ENCODE results near the gene MBTPS1. TPM values are rescaled to one million over a fixed set of nuclear protein-coding genes. Genes with fewer than 3 reads are reported as not detected.

The MBTPS1 gene
- total and polyA plus RNA-seq, 2 donors from 2014 or later, result 45.5 to 91.7 TPM

DNA sequence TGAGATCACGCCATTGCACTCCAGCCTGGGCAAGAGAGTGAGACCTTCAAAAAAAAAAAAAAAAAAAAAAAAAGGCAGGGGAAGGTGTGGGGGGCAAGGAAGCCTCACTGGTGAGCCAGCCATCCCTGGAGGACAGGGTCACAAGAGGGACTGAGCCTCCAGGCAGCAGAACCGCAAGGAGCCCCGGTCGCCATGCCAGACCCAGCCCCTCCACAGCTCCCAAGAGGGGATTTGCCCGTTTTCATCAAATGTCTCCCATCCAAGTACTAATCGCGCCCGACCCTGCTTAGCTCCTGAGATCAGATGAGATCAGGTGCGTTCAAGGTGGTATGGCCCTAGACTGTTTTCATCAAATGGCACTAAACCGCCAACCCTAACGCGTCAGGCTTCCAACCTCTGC is 77.0 kb downstream of the MBTPS1 start:
- FAIRE-seq (no peak), DNase-seq (peak in 1 of 5 donors; percentile 58)
- peaks cover 0 to 8% (median 0%) of the 10 kb centered on the region in 3 donors for H3K9me3 ChIP-seq (ENCODE audit: control insufficient read depth in 2 of 3, insufficient read depth in 1 of 3, low read length in 3 of 3)
- intact Hi-C loops (cut with DNase I), result no loop called here
- no peak overlapping the region for H3K4me3 ChIP-seq (ENCODE audit: low read length in 3 of 3)
- H3K9ac ChIP-seq (ENCODE audit: low read length in 3 of 3), result no peak overlapping the region
- H3K4me1 ChIP-seq (ENCODE audit: control insufficient read depth in 2 of 3, insufficient read depth in 2 of 3, low read depth in 1 of 3, low read length in 3 of 3), result no peaks in the 10 kb centered on the region
- H3K27me3 ChIP-seq (ENCODE audit: control insufficient read depth, insufficient read depth, low read length), result no peaks in the 10 kb centered on the region
- H3K36me3 ChIP-seq (ENCODE audit: control insufficient read depth in 2 of 3, insufficient read depth in 3 of 3, low read length in 3 of 3), result no peaks in the 10 kb centered on the region
- no peak for TF ChIP-seq CTCF (IDR thresholded peaks at IDR 0.05; ENCODE audit: borderline replicate concordance, extremely low read depth, insufficient read depth)
- H3K27ac ChIP-seq (ENCODE audit: low read depth in 2 of 2, low read length in 2 of 2), result no peak overlapping the region

- TF ChIP-seq CTCF (IDR thresholded peaks at IDR 0.05; ENCODE audit: borderline replicate concordance, extremely low read depth, insufficient read depth), result no peak
- DNase-seq (no peak), FAIRE-seq (no peak)
- H3K4me1 ChIP-seq (ENCODE audit: control insufficient read depth in 2 of 3, insufficient read depth in 2 of 3, low read depth in 1 of 3, low read length in 3 of 3), result no peaks in the 10 kb centered on the region
- H3K27me3 ChIP-seq (ENCODE audit: control insufficient read depth, insufficient read depth, low read length), result no peaks in the 10 kb centered on the region
- intact Hi-C loops (cut with DNase I), result no loop called here
- no peaks in the 10 kb centered on the region for H3K36me3 ChIP-seq (ENCODE audit: control insufficient read depth in 2 of 3, insufficient read depth in 3 of 3, low read length in 3 of 3)
- H3K9me3 ChIP-seq (ENCODE audit: control insufficient read depth in 2 of 3, insufficient read depth in 1 of 3, low read length in 3 of 3), result peaks cover 0 to 8% (median 0%) of the 10 kb centered on the region in 3 donors
- H3K4me3 ChIP-seq (ENCODE audit: low read length in 3 of 3), result no peak overlapping the region
- no peak overlapping the region for H3K9ac ChIP-seq (ENCODE audit: low read length in 3 of 3)
- H3K27ac ChIP-seq (ENCODE audit: low read depth in 2 of 2, low read length in 2 of 2), result no peak overlapping the region
Observed at GRCh38 chr16:84038469-84038868, 78.3 kb downstream of the MBTPS1 start.

GRCh38 chr16:84036982-84037425 is 79.7 kb downstream of the MBTPS1 start:
- no peak overlapping the region for H3K27ac ChIP-seq (ENCODE audit: low read depth in 2 of 2, low read length in 2 of 2)
- H3K9me3 ChIP-seq (ENCODE audit: control insufficient read depth in 2 of 3, insufficient read depth in 1 of 3, low read length in 3 of 3), result peaks cover 0 to 8% (median 0%) of the 10 kb centered on the region in 3 donors
- H3K4me3 ChIP-seq (ENCODE audit: low read length in 3 of 3), result no peak overlapping the region
- H3K27me3 ChIP-seq (ENCODE audit: control insufficient read depth, insufficient read depth, low read length), result no peaks in the 10 kb centered on the region
- no peaks in the 10 kb centered on the region for H3K4me1 ChIP-seq (ENCODE audit: control insufficient read depth in 2 of 3, insufficient read depth in 2 of 3, low read depth in 1 of 3, low read length in 3 of 3)
- no peak overlapping the region for H3K9ac ChIP-seq (ENCODE audit: low read length in 3 of 3)
- no peaks in the 10 kb centered on the region for H3K36me3 ChIP-seq (ENCODE audit: control insufficient read depth in 2 of 3, insufficient read depth in 3 of 3, low read length in 3 of 3)
- no peak for TF ChIP-seq CTCF (IDR thresholded peaks at IDR 0.05; ENCODE audit: borderline replicate concordance, extremely low read depth, insufficient read depth)
- DNase-seq (peak in 2 of 5 donors; percentile 23 to 25), FAIRE-seq (no peak)
- intact Hi-C loops (cut with DNase I), result no loop called here

GRCh38 chr16:84036131-84036530 is 80.6 kb downstream of the MBTPS1 start:
- H3K4me3 ChIP-seq (ENCODE audit: low read length in 3 of 3), result no peak overlapping the region
- no peak for DNase-seq
- no peak for TF ChIP-seq CTCF (IDR thresholded peaks at IDR 0.05; ENCODE audit: borderline replicate concordance, extremely low read depth, insufficient read depth)
- H3K36me3 ChIP-seq (ENCODE audit: control insufficient read depth in 2 of 3, insufficient read depth in 3 of 3, low read length in 3 of 3), result no peaks in the 10 kb centered on the region
- no peaks in the 10 kb centered on the region for H3K27me3 ChIP-seq (ENCODE audit: control insufficient read depth, insufficient read depth, low read length)
- no peaks in the 10 kb centered on the region for H3K4me1 ChIP-seq (ENCODE audit: control insufficient read depth in 2 of 3, insufficient read depth in 2 of 3, low read depth in 1 of 3, low read length in 3 of 3)
- H3K9ac ChIP-seq (ENCODE audit: low read length in 3 of 3), result no peak overlapping the region
- no peak overlapping the region for H3K27ac ChIP-seq (ENCODE audit: low read depth in 2 of 2, low read length in 2 of 2)
- no peak for FAIRE-seq
- intact Hi-C loops (cut with DNase I), result no loop called here
- peaks cover 0 to 8% (median 0%) of the 10 kb centered on the region in 3 donors for H3K9me3 ChIP-seq (ENCODE audit: control insufficient read depth in 2 of 3, insufficient read depth in 1 of 3, low read length in 3 of 3)

Data from kidney (tissue), 14 donors.